HG02852 (cell line): ENCODE data around the gene CELF5.
"Not testable (repeated sequence)": the region's sequence is repeated elsewhere in the genome, so short reads cannot be mapped to it uniquely, and the experiment has no call there.

Experiments used
- ATAC-seq: cut with Tn5 transposase; IDR thresholded peaks from one replicate; pipeline ENCODE4 v1.9.1; 2021; ENCODE audit warnings: mild to moderate bottlenecking, moderate library complexity; ENCODE audit not compliant: unreplicated experiment

Gene CELF5

GRCh38 chr19:3289971-3290569 is 65.6 kb downstream of the CELF5 start:
- no peak for ATAC-seq

GRCh38 chr19:3290858-3291257 is 66.4 kb downstream of the CELF5 start:
- ATAC-seq, result not testable (repeated sequence)

GRCh38 chr19:3291644-3292043 is 67.2 kb downstream of the CELF5 start:
- no peak for ATAC-seq

DNA sequence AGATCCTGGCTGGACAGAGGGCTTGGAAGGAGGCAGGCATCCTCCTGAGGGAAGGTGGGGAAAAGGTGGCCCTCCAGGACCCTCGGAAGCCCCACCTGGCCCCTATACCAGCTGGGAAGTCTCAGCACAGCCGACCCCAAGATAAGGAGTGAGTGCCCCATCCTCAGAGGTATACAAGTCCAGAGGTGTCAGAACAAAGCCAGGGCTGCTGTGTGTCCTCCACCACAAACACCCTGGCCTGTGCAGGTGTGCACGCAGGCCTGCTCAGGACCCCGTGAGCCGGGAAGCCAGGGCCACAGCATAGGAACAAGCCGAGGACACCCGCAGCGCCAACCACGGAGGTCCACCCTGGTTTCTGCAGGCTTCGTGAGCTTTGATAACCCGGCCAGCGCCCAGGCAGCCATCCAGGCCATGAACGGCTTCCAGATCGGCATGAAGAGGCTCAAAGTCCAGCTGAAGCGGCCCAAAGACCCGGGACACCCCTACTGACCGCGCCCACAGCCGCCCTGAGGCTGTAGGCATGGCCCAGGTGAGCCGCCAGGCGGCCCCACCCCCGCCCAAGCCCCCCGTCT is 68.6 kb downstream of the CELF5 start:
- no peak for ATAC-seq

DNA sequence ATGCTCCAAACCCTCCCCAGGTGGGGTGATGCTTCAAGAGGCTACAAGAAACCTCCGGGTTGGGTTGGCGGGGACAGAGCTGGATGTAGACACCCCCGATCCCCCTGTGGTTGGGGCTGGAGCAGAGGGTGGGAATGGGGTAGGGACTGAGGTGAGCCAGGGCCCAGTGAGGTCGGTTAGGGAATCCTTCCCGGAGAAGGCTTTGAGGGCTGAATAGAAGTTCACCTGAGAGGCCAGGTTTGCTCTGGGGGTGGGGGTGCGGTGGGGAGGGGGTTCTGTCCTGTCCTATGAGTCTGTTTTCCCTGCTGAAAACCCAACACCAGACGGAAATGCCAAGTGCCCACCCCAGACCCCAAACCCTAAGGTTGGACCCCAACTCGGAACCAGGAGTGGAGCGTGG is 69.1 kb downstream of the CELF5 start:
- no peak for ATAC-seq

- no peak for ATAC-seq
Observed at GRCh38 chr19:3294080-3294850, 69.8 kb downstream of the CELF5 start.

- ATAC-seq, result no peak
Observed at GRCh38 chr19:3295581-3295980, 71.1 kb downstream of the CELF5 start.

GRCh38 chr19:3296034-3296433 is 71.6 kb downstream of the CELF5 start:
- no peak for ATAC-seq

DNA sequence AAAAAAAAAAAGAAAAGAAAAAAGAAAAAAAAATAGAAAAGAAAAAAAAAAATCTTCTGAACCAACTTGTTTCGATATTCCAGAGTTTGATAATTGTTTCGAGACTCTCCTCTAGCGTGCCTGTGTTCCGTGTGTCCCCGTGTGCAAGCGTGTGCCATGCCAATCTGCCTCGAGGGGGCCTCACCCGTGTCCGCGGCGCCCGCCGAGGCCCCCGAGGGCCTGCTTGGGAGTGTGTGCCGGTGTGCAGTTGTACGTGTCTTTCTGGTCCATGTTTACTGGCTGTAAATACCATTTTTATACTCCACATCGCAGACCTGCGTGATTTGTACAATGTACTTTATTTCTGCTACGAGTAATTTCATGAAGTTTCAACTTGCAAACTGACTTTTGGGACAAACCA is 72.0 kb downstream of the CELF5 start:
- no peak for ATAC-seq

DNA sequence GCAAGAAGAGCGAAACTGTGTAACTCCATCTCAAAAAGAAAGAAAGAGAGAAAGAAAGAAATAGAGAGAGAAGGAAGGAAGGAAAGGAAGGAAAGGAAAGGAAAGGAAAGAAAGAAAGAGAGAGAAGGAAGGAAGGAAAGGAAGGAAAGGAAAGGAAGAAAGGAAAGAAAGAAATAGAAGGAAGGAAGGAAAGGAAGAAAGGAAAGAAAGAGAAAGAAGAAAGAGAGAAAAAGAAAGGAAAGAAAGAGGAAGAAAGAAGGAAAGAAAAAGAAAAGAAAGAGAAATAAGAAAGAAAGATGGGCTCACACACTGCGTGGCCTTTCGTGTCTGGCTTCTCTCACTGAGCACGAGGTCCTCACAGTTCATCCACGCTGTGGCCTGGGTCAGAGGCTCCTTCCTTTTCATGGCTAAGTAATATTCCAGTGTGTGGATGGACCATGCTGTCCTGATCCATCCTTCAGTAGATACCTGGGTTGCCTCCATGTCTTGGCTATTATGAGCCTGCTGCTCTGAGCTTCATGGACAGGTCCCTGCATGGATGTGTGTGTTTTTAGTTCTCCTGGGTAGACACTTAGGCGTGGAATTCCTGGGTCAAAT is 74.5 kb downstream of the CELF5 start:
- no peak for ATAC-seq

- not testable (repeated sequence) for ATAC-seq
Observed at GRCh38 chr19:3300566-3300965, 76.1 kb downstream of the CELF5 start.

- ATAC-seq, result no peak
Observed at GRCh38 chr19:3302755-3303154, 78.3 kb downstream of the CELF5 start.

DNA sequence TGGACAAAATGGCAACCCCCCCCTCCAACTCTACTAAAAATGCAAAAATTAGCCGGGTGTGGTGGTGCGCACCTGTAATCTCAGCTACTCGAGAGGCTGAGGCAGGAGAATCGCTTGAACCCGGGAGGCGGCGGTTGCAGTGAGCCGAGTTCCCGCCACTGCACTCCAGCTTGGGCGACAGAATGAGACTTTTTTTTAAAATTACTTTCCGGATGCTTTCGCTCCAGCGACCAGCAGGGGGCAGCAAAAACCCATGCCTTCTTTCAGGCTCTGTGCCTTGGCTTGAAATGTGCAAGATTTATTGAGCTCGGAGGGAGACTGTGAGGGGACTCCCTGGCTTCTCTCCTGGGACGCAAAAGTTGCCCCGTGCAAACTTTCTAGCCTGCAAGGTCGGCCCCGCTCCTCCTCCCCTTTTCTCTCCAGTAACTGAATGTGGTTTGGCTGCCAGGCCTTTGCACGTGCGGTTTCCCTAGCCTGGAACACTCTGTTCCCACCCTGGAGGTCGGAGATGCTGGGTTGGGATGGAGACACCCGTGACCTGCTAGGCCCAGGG is 80.5 kb downstream of the CELF5 start:
- no peak for ATAC-seq

- ATAC-seq, result no peak
Observed at GRCh38 chr19:3309724-3310123, 85.3 kb downstream of the CELF5 start.

DNA sequence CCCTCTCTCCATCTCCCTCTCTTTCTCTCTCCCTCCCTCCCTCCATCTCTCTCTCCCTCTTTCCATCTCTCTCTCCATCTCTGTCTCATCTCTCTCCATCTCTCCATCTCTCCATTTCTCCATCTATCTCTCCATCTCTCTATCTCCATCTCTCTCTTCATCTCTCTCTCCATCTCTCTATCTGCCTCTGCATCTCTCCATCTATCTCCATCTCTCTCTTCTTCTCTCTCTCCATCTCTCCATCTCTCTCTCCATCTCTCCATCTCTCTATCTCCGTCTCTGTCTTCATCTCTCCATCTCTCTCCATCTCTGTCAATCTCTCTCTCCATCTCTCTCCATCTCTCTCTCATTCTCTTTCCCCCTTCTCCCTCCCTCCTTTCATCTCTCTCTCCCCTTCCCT is 85.8 kb downstream of the CELF5 start:
- ATAC-seq, result no peak

DNA sequence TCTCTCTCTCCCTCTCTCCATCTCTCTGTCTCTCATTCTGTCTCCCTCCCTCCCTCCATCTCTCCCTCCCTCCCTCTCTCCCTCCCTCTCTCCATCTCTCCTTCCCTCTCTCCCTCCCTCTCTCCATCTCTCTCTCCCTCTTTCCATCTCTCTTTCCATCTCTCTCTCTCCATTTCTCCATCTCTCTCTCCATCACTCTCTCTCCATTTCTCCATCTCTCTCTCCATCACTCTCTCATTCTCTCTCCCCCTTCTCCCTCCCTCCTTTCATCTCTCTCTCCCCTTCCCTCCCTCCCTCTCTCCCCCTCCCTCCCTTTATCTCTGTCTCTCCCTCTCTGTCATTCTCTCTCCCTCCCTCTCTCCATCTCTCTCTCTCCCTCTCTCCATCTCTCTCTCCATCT is 86.2 kb downstream of the CELF5 start:
- ATAC-seq, result no peak

DNA sequence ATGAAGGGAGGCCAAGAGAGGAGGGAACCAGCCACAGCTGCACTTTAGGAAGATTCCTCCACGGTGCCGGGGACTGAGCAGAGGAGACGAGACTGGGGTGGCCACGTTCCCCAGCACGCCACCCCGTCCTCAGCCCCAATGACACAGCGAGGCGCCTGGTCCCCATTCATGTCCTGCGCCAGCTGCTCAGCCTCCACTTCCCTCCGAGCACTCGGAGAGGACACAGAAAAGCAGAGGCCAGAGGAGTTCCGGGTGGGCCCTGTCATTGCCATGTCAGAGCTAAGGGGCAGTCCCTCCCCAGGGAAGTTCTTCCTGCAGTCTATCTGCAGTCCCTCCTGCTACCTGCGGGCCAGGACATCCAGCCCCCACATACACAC is 88.7 kb downstream of the CELF5 start:
- no peak for ATAC-seq

GRCh38 chr19:3314962-3315675 is 90.7 kb downstream of the CELF5 start:
- ATAC-seq, result no peak

DNA sequence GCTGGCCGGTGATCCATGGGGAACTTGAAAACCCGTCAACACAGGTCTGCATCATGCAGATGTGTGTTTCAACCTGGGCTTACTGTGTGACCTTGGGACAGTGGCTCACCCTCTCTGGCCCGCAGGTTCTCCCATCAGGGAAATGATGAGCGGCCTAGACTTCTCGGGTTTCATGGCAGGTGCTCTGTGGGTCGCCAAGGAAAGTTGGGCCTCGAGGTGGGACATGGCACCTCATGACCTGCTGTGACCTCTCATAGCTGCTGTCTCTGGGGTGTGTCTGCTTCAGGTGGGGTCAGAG is 91.2 kb downstream of the CELF5 start:
- ATAC-seq, result no peak

DNA sequence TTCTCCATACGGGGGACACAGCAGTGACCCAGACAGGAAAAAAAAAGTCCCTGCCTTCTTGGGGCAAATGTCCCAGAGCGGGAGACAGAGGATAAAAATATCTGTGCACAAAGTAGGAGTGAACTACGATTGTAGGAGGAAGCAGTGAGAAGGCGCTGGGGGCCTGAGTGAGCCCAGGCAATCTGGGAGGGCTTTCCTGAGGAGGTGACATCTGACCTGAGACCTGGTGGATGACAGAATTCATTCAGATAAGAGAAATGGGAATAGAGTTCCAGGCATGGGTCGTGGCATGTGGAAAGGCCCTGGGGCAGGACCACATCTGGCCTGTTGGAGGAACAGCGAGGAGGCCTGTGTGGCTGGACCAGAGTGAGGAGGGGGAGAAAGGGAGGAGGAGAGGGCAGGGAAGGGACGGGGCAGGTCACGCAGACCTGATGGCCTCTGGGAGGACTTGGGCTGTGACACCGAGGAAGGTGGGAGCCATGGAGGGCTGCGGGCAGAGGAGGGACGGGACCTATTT is 91.7 kb downstream of the CELF5 start:
- ATAC-seq, result no peak

DNA sequence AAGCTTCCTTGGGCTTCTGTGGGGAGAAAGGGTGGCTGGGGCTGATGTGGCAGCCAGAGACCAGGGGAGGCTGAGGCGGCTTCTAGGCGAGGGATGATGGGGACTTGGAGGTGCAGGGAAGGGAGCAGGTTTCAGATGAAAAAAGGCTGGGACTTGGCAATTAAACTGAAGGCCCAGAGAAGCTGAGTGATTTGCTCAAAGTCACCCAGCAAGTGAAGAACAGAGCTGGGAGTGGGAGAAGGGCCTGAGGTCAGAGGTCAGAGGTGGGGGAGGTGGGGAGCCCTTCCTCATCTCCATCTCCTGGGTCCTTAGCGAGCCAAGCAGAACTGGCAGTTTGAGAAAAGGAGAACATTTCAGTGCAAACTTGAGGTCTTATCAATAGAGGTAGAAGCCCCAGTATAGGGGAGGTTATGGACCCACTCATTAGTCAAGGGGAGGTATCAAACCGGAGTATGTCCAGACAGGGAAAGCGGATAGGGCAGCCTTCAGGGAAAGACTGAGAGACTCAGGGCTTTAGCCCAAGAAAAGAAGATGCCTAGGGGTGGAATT is 92.3 kb downstream of the CELF5 start:
- ATAC-seq, result no peak
